GM19397 (cell line): ENCODE data around the gene SRPK2.
A peak's percentile ranks its signal among the peaks of the same experiment; 100 is the strongest.
"Not testable (repeated sequence)": the region's sequence is repeated elsewhere in the genome, so short reads cannot be mapped to it uniquely, and the experiment has no call there.

Experiments
- ATAC-seq: cut with Tn5 transposase; IDR thresholded peaks from one replicate; pipeline ENCODE4 v1.9.1; 2021; ENCODE audit warnings: mild to moderate bottlenecking, moderate library complexity; ENCODE audit not compliant: unreplicated experiment

Gene SRPK2

DNA sequence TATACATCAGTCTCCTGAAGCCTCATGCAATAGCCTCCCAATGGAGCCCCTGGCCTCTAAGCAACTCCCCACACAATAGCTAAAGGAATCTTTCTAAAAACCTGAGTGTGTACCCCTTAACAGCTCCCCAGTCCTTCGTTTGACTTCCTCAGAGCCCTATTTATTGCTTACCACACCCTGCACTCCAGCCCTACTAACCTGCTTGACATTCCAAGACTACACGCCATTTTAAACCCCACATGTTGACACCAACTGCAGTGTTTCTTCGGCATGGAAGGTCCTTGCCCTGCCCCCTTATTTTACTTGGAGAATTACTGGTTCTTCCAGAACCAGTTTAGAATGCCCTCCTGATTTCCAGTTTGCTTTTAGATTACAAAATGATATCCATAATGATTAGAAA, 10.8 kb downstream of the SRPK2 start:
- no peak for ATAC-seq

GRCh38 chr7:105376908-105377533, 11.7 kb downstream of the SRPK2 start:
- ATAC-seq = no peak

DNA sequence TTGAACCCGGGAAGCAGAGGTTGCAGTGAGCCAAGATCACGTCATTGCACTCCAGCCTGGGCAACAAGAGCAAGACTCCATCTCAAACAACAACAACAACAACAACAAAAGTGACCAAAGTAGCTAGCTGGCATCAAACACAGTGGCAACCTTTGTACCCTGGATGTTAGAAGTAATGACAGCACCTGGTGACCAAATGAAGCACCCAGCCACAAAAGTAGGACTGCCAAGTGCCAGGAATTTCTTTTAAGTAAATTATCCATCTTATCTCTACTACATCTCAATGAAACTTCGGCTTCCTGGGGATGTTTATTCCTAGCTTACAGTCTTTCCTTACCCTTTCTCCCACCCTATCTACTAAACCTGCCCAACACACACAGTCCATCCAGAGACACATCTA, 18.8 kb downstream of the SRPK2 start:
- no peak for ATAC-seq

- no peak for ATAC-seq
Measured at GRCh38 chr7:105367458-105367857, 21.3 kb downstream of the SRPK2 start.

GRCh38 chr7:105365541-105366534, 22.9 kb downstream of the SRPK2 start:
- ATAC-seq = no peak

- ATAC-seq = no peak
Measured at GRCh38 chr7:105364684-105365083, 24.0 kb downstream of the SRPK2 start.

GRCh38 chr7:105363657-105364056, 25.1 kb downstream of the SRPK2 start:
- not testable (repeated sequence) for ATAC-seq

DNA sequence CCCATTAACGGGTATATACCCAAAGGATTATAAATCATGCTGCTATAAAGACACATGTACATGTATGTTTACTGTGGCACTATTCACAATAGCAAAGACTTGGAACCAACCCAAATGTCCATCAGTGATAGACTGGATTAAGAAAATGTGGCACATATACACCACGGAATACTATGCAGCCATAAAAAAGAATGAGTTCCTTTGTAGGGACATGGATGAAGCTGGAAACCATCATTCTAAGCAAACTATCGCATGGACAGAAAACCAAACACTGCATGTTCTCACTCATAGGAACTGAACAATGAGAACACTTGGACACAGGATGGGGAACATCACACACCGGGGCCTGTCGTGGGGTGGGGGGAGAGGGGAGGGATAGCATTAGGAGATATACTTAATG, 26.0 kb downstream of the SRPK2 start:
- ATAC-seq = not testable (repeated sequence)

DNA sequence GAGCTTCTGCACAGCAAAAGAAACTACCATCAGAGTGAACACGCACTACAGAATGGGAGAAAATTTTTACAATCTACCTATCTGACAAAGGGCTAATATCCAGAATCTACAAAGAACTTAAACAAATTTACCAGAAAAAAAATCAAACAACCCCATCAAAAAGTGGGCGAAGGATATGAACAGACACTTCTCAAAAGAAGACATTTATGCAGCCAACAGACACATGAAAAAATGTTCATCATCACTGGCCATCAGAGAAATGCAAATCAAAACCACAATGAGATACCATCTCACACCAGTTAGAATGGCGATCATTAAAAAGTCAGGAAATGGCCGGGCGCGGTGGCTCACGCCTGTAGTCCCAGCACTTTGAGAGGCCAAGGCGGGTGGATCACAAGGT, 26.7 kb downstream of the SRPK2 start:
- ATAC-seq = not testable (repeated sequence)

DNA sequence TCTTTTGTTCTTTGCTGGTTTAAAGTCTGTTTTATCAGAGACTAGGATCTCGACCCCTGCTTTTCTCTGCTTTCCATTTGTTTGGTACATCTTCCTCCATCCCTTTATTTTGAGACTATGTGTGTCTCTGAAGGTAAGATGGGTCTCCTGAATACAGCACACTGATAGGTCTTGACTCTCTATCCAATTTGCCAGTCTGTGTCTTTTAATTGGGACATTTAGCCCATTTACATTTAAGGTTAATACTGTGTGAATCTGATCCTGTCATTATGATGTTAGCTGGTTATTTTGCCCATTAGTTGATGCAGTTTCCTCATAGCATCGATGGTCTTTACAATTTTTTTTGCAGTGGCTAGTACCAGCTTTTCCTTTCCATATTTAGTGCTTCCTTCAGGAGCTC, 28.6 kb downstream of the SRPK2 start:
- ATAC-seq = not testable (repeated sequence)

DNA sequence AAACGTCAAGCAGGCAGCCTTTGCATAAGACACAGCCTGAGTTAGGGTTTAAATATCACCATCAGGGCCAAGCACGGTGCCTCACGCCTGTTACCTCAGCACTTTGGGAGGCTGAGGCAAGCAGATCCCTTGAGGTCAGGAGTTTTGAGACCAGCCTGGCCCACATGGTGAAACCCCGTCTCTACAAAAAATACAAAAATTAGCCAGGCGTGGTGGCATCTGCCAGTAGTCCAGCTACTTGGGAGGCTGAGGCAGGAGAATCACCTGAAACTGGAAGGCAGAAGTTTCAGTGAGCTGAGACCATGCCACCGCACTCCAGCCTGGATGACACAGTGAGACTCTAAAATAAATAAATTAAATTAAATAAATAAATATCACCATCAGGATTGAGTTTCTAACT, 33.0 kb downstream of the SRPK2 start:
- ATAC-seq = no peak

- ATAC-seq = no peak
Measured at GRCh38 chr7:105354383-105354782, 34.3 kb downstream of the SRPK2 start.

GRCh38 chr7:105353752-105354328, 34.9 kb downstream of the SRPK2 start:
- ATAC-seq = peak; percentile 38

- ATAC-seq = no peak
Measured at GRCh38 chr7:105352901-105353668, 35.6 kb downstream of the SRPK2 start.

- ATAC-seq = peak; percentile 88
Measured at GRCh38 chr7:105352018-105352612, 36.6 kb downstream of the SRPK2 start.

DNA sequence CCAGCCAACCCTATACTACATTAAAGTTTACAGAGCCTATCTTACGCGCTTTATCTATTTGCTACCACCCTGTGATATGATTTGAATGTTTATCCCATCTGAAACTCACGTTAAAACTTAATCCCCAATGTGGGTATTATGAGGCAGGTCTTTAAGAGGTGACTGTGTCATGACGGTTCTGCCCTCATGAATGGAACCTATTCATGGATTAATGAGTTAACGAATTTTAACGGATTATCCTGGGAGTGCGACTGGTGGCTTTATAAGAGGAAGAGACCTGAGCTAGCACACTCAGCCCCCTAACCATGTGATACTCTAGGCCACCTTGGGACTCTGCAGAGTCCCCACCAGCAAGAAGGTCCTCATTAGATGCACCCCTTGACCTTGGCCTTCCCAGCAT, 37.8 kb downstream of the SRPK2 start:
- no peak for ATAC-seq

DNA sequence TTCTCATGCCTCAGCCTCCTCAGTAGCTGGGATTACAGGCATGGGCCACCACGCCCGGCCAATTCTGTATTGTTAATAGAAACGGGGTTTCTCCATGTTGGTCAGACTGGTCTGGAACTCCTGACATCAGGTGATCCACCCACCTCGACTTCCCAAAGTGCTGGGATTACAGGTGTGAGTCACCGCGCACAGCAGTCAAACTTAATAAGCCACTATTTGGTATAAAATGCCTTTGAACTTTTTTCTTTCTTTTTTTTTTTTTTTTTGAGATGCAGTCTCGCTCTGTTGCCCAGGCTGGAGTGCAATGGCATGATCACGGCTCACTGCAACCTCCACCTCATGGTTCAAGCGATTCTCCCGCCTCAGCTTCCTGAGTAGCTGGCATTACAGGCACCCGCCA, 40.5 kb downstream of the SRPK2 start:
- ATAC-seq = not testable (repeated sequence)

DNA sequence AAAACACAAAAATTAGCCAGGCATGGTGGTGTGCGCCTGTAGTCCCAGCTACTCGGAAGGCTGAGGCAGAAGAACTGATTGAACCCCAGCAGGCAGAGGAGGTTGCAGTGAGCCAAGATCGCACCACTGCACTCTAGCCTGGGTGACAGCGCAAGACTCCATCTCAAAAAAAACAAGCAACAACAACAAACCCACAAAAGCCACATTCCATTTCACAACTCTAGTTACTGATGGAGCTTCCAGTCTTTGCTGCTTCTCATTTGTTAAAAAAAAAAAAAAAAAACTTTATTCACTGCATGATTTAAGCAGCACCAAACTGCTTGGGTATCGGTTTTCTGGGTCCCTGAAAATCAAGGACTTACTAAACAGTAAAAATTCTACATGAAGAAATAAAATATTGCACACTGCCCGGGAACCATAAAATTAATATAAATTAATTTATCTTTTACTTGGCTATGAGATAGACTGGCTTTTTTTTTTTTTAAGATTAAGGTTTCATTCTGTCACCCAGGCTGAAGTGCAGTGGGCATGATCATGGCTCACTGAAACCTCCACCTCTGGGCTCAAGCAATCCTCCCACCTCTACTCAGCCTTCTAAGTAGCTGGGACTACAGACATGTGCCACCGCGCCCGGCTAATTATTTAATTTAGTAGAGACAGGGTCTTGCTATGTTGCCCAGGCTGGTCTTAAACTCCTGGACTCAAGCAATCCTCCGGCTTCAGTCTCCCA, 42.0 kb downstream of the SRPK2 start:
- ATAC-seq = no peak

- ATAC-seq = no peak
Measured at GRCh38 chr7:105346138-105346537, 42.6 kb downstream of the SRPK2 start.

DNA sequence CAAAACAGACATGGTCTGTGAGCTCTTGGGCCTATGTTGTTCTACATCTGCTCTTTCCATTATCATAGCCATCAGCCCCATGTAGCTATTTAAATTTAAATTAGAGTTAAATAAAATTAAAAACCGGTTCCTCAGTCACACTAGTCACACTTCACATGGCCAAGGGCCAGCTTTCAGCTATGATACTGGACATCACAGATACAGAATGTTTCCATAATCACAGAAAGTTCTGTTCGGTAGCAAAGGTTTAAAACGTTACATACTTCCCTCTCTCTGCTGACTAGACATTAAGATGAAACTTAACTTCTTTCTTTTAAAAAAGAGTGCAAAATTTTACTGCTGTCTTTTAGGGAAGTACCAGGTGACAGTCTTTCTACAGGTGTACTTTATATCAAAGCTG, 43.0 kb downstream of the SRPK2 start:
- no peak for ATAC-seq
